ENCODE measurements around the gene POU6F1. TPM values are rescaled to one million over a fixed set of nuclear protein-coding genes. Genes with fewer than 3 reads are reported as not detected.

POU6F1 gene
- total and polyA plus RNA-seq, 2 donors (not counting 1 experiment from before 2014, with no cell fraction given): 3.3 to 4.8 TPM

DNA sequence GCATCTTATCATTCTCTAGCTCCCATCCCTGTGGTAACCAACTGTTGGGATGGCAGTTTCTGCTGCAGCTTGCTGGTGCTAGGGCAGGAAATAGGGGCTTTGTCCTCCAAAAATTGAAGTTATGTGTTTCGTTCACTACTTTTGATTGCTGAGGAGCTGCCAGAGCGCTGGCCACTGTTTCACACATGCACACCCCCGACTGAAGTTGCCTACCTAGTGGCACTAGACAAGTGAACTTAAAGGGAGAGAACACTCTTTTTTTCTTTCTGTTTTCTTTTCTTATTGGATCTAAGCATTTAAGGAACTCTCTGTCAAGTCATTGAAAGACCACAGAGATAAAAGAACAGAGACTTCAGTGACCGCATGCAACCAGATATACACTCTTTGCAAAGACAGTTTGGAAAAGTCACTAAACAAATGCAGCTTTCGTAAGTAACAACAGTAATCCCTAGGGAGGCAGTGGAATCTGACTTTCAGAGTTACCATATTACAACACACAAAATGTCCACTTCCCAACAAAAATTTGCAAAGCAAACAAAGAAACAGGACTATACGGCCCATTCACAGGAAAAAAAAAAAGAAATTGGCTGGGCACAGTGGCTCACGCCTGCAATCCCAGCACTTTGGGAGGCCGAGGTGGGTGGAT, 56.9 kb downstream of the POU6F1 start:
- DNase-seq (ENCODE audit: low read depth in 2 of 2): peak in 1 of 2 donors; percentile 21
- Histone ChIP-seq H4K20me1 (ENCODE audit: control insufficient read depth, extremely low read depth, insufficient read depth, low read length) (no peaks in the 10 kb centered on the region), H3K27me3 (ENCODE audit: control insufficient read depth, insufficient read depth, low read length) (no peaks in the 10 kb centered on the region), H3K79me2 (ENCODE audit: control insufficient read depth, insufficient read depth, low read length) (peaks cover 17% of the 10 kb centered on the region), H3K4me1 (ENCODE audit: control insufficient read depth, extremely low read depth, insufficient read depth, low read length) (no peaks in the 10 kb centered on the region), H3K4me2 (ENCODE audit: extremely low read depth, insufficient read depth, low read length) (no peak overlapping the region), H3K9me3 (ENCODE audit: control insufficient read depth, insufficient read depth, low read depth, low read length) (no peaks in the 10 kb centered on the region), H3K27ac (ENCODE audit: insufficient read depth, low read length) (no peak overlapping the region), H2AFZ (ENCODE audit: low read length) (no peak overlapping the region), H3K36me3 (ENCODE audit: control insufficient read depth, insufficient read depth, low read length) (no peaks in the 10 kb centered on the region), H3K9ac (ENCODE audit: insufficient read depth, low read length) (no peak overlapping the region), H3K4me3 (replicated peaks in 1 of 4; ENCODE audit: control extremely low read depth in 1 of 4, insufficient read depth in 1 of 4, low read depth in 3 of 4, low read length in 4 of 4) (no peak overlapping the region)
- TF ChIP-seq, protein P1, sequence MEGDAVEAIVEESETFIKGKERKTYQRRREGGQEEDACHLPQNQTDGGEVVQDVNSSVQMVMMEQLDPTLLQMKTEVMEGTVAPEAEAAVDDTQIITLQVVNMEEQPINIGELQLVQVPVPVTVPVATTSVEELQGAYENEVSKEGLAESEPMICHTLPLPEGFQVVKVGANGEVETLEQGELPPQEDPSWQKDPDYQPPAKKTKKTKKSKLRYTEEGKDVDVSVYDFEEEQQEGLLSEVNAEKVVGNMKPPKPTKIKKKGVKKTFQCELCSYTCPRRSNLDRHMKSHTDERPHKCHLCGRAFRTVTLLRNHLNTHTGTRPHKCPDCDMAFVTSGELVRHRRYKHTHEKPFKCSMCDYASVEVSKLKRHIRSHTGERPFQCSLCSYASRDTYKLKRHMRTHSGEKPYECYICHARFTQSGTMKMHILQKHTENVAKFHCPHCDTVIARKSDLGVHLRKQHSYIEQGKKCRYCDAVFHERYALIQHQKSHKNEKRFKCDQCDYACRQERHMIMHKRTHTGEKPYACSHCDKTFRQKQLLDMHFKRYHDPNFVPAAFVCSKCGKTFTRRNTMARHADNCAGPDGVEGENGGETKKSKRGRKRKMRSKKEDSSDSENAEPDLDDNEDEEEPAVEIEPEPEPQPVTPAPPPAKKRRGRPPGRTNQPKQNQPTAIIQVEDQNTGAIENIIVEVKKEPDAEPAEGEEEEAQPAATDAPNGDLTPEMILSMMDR (conservative IDR thresholded peaks at IDR 0.05 in 1 of 2, IDR thresholded peaks at IDR 0.05 in 1 of 2; ENCODE audit: low read depth in 1 of 2, low read length in 2 of 2): no peak

DNA sequence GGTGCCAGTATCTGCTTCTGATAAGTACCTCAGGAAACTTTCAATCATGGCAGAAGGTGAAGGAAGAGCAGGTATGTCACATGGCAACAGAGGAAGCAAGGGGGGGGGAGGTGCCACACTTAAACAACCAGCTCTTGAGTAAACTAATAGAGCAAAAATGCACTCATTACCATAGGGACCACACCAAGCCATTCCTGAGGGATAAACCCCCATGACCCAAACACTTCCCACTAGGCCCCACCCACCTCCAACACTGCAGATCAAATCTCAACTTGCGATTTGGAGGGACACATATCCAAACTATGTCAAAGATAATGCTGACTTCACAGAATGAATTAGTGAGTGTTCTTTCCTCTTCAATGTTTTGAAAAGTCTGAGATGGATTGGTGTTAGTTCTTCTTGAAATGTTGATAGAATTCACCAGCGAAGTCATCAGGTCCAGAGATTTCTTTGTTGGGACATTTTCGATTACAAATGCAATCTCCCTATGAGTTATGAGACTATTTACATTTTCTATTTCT, 61.6 kb downstream of the POU6F1 start:
- DNase-seq (ENCODE audit: low read depth in 2 of 2): peak in 1 of 2 donors; percentile 22
- H3K79me2 ChIP-seq (ENCODE audit: control insufficient read depth, insufficient read depth, low read length): peaks cover 2% of the 10 kb centered on the region

DNA sequence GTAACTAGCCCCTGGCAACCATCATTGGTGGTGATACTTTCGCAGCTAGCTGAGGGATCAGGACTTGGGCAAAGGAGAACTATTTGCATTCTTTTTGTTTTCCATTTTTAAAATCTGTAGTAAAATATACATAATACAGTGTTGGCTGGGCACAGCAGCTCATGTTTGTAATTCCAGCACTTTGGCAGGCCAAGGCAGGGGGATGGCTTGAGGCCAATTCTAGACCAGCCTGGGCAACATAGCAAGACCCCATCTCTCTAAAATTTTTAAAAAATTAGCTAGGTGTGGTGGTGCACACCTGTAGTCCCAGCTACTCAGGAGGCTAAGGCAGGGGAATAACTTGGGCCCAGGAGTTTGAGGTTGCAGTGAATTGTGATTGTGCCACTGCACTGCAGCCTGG, 64.9 kb downstream of the POU6F1 start:
- Histone ChIP-seq H3K27ac (ENCODE audit: insufficient read depth, low read length) (no peak overlapping the region), H3K9me3 (ENCODE audit: control insufficient read depth, insufficient read depth, low read depth, low read length) (no peaks in the 10 kb centered on the region), H4K20me1 (ENCODE audit: control insufficient read depth, extremely low read depth, insufficient read depth, low read length) (no peaks in the 10 kb centered on the region), H3K4me3 (replicated peaks in 1 of 4; ENCODE audit: control extremely low read depth in 1 of 4, insufficient read depth in 1 of 4, low read depth in 3 of 4, low read length in 4 of 4) (no peak overlapping the region), H3K27me3 (ENCODE audit: control insufficient read depth, insufficient read depth, low read length) (no peaks in the 10 kb centered on the region), H3K9ac (ENCODE audit: insufficient read depth, low read length) (no peak overlapping the region), H3K36me3 (ENCODE audit: control insufficient read depth, insufficient read depth, low read length) (no peaks in the 10 kb centered on the region), H3K4me1 (ENCODE audit: control insufficient read depth, extremely low read depth, insufficient read depth, low read length) (no peaks in the 10 kb centered on the region), H3K79me2 (ENCODE audit: control insufficient read depth, insufficient read depth, low read length) (no peaks in the 10 kb centered on the region), H3K4me2 (ENCODE audit: extremely low read depth, insufficient read depth, low read length) (no peak overlapping the region), H2AFZ (ENCODE audit: low read length) (no peak overlapping the region)
- DNase-seq (ENCODE audit: low read depth in 2 of 2): no peak
- TF ChIP-seq, protein P1 (conservative IDR thresholded peaks at IDR 0.05 in 1 of 2, IDR thresholded peaks at IDR 0.05 in 1 of 2; ENCODE audit: low read depth in 1 of 2, low read length in 2 of 2): no peak
- TF ChIP-seq EZH2 (IDR thresholded peaks at IDR 0.05; ENCODE audit: low read length, missing control alignments): no peak

More for the DNA sequence above, 61.6 kb downstream of the POU6F1 start:
- no peaks in the 10 kb centered on the region for H3K4me1 ChIP-seq (ENCODE audit: control insufficient read depth, extremely low read depth, insufficient read depth, low read length)
- no peak overlapping the region for H3K4me3 ChIP-seq (replicated peaks in 1 of 4; ENCODE audit: control extremely low read depth in 1 of 4, insufficient read depth in 1 of 4, low read depth in 3 of 4, low read length in 4 of 4)
- no peak overlapping the region for H3K9ac ChIP-seq (ENCODE audit: insufficient read depth, low read length)
- TF ChIP-seq, protein P1 (conservative IDR thresholded peaks at IDR 0.05 in 1 of 2, IDR thresholded peaks at IDR 0.05 in 1 of 2; ENCODE audit: low read depth in 1 of 2, low read length in 2 of 2): no peak
- no peak for TF ChIP-seq EZH2 (IDR thresholded peaks at IDR 0.05; ENCODE audit: low read length, missing control alignments)
- no peaks in the 10 kb centered on the region for H3K27me3 ChIP-seq (ENCODE audit: control insufficient read depth, insufficient read depth, low read length)
- no peaks in the 10 kb centered on the region for H4K20me1 ChIP-seq (ENCODE audit: control insufficient read depth, extremely low read depth, insufficient read depth, low read length)
- H2AFZ ChIP-seq (ENCODE audit: low read length): no peak overlapping the region
- H3K36me3 ChIP-seq (ENCODE audit: control insufficient read depth, insufficient read depth, low read length): no peaks in the 10 kb centered on the region
- no peaks in the 10 kb centered on the region for H3K9me3 ChIP-seq (ENCODE audit: control insufficient read depth, insufficient read depth, low read depth, low read length)
- no peak overlapping the region for H3K27ac ChIP-seq (ENCODE audit: insufficient read depth, low read length)
- no peak overlapping the region for H3K4me2 ChIP-seq (ENCODE audit: extremely low read depth, insufficient read depth, low read length)
